KOPT-K1 (cell line): Measurements from ENCODE around the gene MAP3K15.
"Not testable (repeated sequence)": the region's sequence is repeated elsewhere in the genome, so short reads cannot be mapped to it uniquely, and the experiment has no call there.

Source experiments
- H3K27ac ChIP-seq: fragments of 200-600 bp; sonication (generic); 2 replicates; pipeline ENCODE4 v1.5.1; 2016; ENCODE audit warnings: antibody characterized with exemption, mild to moderate bottlenecking, low read depth, low read length; ENCODE audit not compliant: poor library complexity, severe bottlenecking
- H3K36me3 ChIP-seq: fragments of 200-600 bp; sonication (generic); 2 replicates; pipeline ENCODE4 v1.5.1; 2017; ENCODE audit warnings: antibody characterized with exemption, mild to moderate bottlenecking, low read length, moderate library complexity; ENCODE audit not compliant: insufficient read depth
- H3K9me3 ChIP-seq: fragments of 200-600 bp; sonication (generic); 2 replicates; pipeline ENCODE4 v1.5.1; 2017; ENCODE audit warnings: antibody characterized with exemption, low read length, mild to moderate bottlenecking; ENCODE audit not compliant: insufficient read depth, poor library complexity, severe bottlenecking

Gene MAP3K15

DNA sequence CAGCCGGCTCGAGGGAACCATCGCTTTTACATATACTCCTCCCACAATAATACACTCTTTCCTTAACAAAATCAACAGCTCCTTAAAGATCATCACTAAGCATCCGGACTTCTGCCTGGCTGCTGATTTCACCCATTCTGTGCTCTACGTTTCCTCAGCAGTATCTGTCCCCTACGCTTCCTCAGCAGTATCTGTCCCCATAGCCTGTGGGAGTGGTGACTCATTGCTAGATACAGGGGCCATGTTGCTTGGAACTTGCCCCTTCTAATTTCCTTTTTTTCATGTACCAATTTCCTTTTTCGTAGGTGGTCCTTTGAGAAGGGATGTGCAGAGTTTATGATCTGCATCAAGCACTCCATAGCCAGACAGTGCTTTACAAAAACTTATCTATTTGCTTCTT, 18.6 kb downstream of the MAP3K15 start:
- no peaks in the 10 kb centered on the region for H3K9me3 ChIP-seq
- H3K27ac ChIP-seq, result no peak overlapping the region
- no peaks in the 10 kb centered on the region for H3K36me3 ChIP-seq

DNA sequence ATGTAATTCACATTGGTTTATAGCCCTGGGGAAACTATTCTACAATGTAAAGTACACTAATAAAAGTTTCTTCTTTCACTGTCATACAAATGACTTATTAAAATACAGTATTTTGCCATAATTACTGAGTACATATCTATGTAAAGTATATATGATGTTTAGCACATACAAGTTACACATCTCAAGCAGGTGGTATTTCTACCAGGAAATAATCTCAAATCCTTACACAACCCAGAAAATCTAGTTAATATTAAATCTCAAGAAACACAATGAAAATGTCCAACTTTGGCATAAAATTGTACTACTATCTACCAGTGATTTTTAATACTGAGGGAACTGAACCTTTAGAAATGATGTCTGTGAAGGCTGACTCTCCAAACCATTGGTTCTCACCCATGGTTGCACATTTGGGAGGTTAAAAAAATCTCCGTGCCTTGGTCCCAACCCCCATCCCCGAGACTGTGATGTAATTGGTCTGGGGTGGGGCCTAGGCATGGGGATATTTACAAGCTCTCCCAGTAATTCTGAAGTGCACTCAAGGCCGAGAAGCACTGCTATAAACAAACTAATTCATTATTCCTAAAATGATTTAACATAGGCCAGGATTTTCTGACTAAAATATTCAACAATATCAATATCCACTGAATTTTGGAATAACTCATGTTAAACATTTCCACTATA, 27.6 kb downstream of the MAP3K15 start:
- H3K9me3 ChIP-seq, result no peaks in the 10 kb centered on the region
- H3K36me3 ChIP-seq, result no peaks in the 10 kb centered on the region

DNA sequence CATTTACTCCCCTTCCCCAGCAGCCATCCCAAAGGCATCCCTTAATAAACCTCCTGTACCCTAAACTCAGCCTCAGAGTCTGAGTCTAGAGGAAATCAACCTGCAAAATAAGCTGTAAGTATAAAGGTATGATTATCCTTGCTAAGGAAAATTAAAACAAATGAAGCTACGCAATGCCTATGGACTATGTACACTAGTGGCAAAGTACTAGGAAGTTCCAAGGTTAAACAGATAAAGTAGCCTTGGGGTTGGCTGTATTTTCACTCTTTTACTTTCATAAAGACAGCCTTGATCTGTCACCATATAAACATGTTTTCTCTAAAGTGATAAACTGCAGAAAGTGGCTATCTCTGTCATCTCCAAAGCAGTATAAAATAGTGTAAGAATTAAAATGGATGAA, 35.9 kb downstream of the MAP3K15 start:
- Histone ChIP-seq H3K9me3 (no peaks in the 10 kb centered on the region), H3K27ac (no peak overlapping the region)

More for the DNA sequence above, 27.6 kb downstream of the MAP3K15 start:
- no peak overlapping the region for H3K27ac ChIP-seq

DNA sequence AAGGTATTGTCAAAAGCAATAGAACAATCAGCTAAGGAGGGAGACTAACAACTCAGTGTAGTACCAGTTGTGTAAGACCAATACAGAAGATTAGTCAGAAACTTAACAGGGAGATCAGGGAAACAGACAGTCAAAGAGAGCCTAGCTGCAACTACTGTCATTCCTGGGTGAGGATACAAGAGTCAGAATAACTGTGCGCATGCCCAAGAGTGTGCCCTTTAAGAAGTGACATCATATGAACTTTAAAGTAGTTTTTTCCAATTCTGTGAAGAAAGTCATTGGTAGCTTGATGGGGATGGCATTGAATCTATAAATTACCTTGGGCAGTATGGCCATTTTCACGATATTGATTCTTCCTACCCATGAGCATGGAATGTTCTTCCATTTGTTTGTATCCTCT, 46.9 kb downstream of the MAP3K15 start:
- H3K36me3 ChIP-seq, H3K27ac ChIP-seq, H3K9me3 ChIP-seq: not testable (repeated sequence)

More for the DNA sequence above, 35.9 kb downstream of the MAP3K15 start:
- no peaks in the 10 kb centered on the region for H3K36me3 ChIP-seq

DNA sequence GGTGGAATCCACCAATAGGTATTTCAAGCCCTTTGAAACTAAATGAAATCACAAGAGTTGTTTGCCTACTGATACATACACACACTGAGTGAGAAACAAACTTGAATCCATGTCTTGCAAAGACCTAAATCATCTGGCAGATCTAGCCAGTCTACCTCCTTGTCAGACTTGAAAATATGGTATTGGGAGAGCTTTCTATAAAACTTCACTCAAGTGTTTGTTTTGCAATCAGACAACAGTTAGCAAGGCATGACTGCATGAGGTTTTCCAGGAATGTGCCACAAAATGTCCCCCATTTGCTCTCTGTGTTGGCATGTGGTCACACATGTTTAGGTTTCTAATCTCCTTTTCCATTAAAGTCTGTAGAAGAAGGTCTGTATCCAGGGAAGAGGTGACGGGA, 52.4 kb downstream of the MAP3K15 start:
- H3K36me3 ChIP-seq, result no peaks in the 10 kb centered on the region
- H3K9me3 ChIP-seq, result no peaks in the 10 kb centered on the region
- no peak overlapping the region for H3K27ac ChIP-seq

DNA sequence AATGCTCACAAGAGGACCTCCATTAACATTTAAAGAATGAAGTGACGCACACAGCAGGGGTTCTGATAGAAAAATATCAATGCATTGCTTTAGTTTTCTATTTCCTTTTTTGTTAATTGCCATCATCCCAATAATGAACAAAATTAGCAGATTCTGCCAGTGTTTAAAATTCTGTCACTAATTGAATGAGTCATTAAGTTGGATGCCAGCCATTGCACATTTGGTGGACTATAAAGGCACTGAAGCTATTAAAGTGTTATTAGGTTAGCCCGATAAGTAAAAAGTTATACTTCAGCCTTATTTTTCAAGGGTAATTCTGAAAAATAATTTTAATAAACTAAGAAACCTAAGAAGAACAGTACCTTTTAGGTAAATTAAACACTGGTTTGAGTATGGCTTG, 53.1 kb downstream of the MAP3K15 start:
- no peaks in the 10 kb centered on the region for H3K9me3 ChIP-seq
- no peaks in the 10 kb centered on the region for H3K36me3 ChIP-seq
- H3K27ac ChIP-seq, result no peak overlapping the region

DNA sequence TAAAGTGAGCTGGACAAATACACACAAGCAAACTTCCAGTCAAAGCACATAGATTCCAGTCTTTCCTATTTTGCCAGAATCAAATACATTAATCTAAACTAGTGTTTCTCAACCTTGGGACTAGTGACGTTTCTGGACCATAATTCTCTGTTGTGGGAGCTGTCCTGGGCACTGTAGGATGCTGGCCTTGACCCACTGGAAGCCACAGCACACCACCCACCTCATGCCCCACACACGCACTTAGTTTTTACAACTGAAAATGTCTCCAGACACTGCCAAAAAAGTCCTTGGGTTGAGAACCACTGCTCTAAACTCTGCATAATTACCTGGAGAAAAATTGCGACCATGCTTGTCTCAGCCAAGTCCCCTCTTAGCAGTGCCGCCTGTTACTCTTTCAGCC, 57.6 kb downstream of the MAP3K15 start:
- H3K36me3 ChIP-seq, result no peaks in the 10 kb centered on the region
- no peaks in the 10 kb centered on the region for H3K9me3 ChIP-seq
- H3K27ac ChIP-seq, result no peak overlapping the region

DNA sequence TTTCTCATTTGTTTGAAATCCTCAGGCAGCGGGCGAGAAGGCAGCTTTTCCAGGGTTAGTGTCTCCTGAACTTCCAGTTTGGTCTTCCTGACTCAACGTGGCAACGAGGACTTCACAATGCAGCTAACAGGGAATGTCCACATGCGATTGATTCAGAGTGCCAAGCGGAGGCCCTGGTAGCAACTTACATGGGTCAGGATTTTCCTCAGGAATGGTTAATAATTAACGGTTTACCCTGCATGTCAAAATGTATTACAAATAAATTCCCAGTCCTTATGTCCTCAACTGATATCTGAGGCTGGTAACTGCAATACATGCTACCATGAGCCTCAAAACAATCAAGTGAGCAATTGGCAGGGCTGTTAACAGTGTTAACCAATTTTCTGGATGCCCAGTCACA, 67.2 kb downstream of the MAP3K15 start:
- Histone ChIP-seq H3K36me3 (no peaks in the 10 kb centered on the region), H3K9me3 (no peaks in the 10 kb centered on the region), H3K27ac (no peak overlapping the region)

DNA sequence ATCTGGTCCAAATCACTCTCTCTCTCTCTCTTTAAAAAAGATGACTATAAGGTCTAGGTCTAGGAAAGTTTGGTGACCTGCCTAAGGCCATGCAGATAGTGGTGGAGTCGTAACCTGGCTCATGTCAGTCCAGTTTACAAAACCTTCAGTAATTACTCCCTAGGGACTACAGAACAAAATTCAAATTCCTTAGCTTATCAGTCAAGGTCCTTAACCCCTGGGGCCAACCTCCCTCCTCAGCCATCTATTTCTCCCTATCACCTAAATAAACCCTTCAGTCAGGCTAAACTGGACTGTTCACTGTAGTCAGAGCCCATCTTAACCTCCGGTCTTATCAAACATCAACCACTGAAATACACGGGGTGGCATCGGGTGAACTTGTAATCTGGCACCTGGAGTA, 68.9 kb downstream of the MAP3K15 start:
- Histone ChIP-seq H3K36me3 (no peaks in the 10 kb centered on the region), H3K9me3 (no peaks in the 10 kb centered on the region), H3K27ac (no peak overlapping the region)

DNA sequence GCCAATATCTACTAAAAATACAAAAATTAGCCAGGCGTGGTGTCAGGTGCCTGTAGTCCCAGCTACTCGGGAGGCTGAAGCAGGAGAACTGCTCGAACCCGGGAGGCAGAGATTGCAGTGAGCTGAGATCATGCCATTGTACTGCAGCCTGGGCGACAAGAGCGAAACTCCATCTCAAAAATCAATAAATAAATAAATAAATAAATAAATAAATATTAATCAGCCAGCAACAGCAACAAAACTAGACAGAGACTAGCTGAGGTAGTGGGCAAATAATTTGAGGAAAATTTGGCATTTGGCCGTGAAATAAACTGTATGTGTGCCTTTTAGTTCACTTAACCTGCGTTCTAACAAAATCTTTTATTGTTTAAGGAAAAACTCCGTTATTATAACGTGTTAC, 69.5 kb downstream of the MAP3K15 start:
- H3K36me3 ChIP-seq, H3K9me3 ChIP-seq, H3K27ac ChIP-seq: not testable (repeated sequence)

DNA sequence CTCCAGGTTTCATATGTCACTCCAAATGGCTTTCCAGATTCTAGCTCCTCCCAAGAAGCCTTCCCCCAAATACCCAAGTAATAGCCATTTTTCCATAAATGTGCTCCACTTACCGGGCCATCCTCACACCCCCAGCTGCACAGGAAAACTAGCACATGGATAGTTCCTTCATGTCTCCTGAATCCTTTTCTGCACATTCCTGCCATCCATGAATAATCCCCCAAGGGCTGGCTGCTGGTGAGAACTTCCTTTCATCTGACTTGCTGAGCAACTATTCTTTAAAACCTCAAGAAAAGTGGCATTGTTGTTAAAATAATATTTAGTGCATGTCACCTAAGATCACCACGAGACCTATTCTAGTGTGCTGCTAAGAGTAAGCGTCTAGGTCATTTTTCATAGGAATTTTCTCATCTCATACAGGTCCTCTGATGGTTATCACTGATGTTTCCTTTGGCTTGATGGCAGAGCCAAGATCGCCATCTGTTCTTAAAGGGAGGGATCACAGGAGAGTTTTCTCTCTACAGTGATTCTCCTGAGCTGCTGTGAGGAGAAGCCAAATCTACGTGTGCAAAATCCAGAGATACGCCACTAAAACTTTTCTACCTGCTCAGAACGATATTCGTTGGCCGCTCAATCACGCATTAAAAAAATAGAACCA, 71.3 kb downstream of the MAP3K15 start:
- no peaks in the 10 kb centered on the region for H3K36me3 ChIP-seq
- H3K27ac ChIP-seq, result no peak overlapping the region

DNA sequence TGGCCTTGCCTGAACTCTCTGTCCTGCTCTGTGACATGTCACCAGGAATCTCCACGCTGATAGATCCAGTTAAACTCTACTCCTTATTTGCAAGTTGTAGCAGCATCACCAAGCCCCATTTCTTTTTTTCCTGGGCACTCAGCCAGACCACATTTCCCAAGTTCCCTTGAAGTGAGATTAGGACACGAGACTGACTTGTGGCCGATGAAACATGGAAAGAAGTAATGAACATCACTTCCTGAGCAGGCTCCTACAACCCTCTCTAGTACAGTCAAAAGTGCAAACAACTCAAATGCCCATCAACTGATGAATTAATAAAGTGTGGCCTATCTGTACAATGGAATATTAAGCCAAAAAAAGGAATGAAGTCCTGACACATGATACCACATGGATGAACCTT, 74.6 kb downstream of the MAP3K15 start:
- H3K27ac ChIP-seq, result no peak overlapping the region
- H3K9me3 ChIP-seq, result no peaks in the 10 kb centered on the region
- H3K36me3 ChIP-seq, result no peaks in the 10 kb centered on the region

More for the DNA sequence above, 71.3 kb downstream of the MAP3K15 start:
- H3K9me3 ChIP-seq, result no peaks in the 10 kb centered on the region

DNA sequence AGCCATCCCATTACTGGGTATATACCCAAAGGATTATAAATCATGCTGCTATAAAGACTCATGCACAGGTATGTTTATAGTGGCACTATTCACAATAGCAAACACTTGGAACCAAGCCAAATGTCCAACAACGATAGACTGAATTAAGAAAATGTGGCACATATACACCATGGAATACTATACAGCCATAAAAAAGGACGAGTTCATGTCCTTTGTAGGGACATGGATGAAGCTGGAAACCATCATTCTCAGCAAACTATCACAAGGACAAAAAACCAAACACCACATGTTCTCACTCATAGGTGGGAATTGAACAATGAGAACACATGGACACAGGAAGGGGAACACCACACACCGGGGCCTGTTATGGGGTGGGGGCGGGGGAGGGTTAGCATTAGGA, 92.6 kb downstream of the MAP3K15 start:
- H3K36me3 ChIP-seq, H3K27ac ChIP-seq, H3K9me3 ChIP-seq: not testable (repeated sequence)

DNA sequence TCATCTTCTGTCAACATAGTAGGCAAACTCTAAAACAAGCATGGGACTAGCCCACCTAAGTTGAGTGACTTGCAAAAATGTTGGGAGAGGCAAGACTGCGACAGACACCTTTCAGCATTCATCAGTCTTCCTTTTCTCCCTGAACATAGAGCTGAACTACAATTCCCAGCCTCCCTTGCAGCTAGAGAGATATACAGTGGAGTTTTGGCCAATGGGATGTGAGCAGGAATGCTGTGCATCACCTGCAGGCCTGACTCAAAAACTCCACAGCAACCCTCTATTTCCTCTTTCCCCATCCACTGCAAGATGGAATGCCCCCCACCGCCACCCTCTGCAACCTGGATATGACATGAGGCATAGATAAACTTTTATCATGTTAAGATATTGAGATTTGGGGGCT, 105.0 kb downstream of the MAP3K15 start:
- no peaks in the 10 kb centered on the region for H3K36me3 ChIP-seq
- H3K9me3 ChIP-seq, result peaks cover 9% of the 10 kb centered on the region
- H3K27ac ChIP-seq, result no peak overlapping the region

DNA sequence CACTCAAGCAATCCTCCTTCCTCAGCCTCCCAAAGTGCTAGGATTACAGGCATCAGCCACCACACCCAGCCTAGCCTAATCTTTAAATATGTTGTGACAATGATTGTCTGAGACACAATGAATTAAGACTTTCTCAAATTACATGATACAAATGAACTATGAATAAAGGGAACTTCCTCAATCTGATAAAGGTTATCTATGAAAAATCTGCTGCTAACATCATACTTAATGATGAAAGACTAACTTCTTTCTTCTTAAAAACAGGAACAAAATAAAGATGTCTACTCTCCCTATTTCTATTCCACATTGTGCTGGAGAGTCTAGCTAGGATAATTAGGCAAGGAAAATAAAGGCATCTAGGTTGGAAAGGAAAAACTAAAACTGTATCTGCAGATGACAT, 111.6 kb downstream of the MAP3K15 start:
- H3K9me3 ChIP-seq, result no peaks in the 10 kb centered on the region
- H3K27ac ChIP-seq, result no peak overlapping the region
- no peaks in the 10 kb centered on the region for H3K36me3 ChIP-seq

DNA sequence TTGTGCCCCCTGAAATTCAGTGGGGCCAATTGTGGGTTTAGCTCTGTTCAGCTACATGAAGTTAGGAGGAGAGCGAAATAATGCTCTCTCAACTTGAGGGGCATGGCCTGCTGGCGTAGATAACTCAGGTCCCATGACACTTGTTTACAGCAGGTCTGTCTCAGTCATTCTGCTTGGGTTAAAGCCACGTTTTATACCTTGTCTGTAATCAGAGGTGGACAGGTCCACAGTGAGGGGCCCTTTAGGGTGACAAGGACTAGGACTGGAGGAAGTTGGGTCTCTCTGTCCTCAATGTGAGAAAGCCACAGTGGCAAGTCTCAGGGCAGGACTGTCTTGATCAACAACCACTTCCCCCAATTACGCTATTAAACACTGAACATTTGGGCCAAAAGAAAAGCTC, 122.6 kb downstream of the MAP3K15 start:
- Histone ChIP-seq H3K27ac (no peak overlapping the region), H3K9me3 (no peaks in the 10 kb centered on the region), H3K36me3 (no peaks in the 10 kb centered on the region)
